NCI-H2227 treated with DMSO at 0.1 percent for 48 hours (cell line): ENCODE measurements around the gene APBA2.

Experiments used
- DNase-seq: peaks from one replicate; lab custom pipeline; 2025; lab: John Stamatoyannopoulos, UW

Gene APBA2

DNA sequence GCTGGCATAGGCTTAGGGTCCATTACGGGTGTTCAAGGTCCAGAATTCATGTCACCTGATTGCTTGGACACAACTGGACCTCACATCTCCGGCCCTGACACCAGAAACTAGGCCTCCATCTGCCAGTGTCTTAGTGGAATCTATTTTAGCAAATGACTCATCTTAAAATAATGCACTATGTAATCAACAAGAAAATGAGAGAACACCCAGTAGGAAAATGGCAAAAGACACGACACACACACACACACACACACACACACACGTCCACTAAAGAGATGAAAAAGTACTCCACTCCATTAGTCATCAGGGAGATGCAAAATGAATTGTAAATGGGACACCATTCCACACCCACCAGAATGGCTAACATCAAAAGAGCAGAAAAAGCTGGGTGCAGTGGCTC is 11.2 kb downstream of the APBA2 start:
- no peak for DNase-seq

- no peak for DNase-seq
Measured at GRCh38 chr15:28897861-28898585, 12.2 kb downstream of the APBA2 start.

DNA sequence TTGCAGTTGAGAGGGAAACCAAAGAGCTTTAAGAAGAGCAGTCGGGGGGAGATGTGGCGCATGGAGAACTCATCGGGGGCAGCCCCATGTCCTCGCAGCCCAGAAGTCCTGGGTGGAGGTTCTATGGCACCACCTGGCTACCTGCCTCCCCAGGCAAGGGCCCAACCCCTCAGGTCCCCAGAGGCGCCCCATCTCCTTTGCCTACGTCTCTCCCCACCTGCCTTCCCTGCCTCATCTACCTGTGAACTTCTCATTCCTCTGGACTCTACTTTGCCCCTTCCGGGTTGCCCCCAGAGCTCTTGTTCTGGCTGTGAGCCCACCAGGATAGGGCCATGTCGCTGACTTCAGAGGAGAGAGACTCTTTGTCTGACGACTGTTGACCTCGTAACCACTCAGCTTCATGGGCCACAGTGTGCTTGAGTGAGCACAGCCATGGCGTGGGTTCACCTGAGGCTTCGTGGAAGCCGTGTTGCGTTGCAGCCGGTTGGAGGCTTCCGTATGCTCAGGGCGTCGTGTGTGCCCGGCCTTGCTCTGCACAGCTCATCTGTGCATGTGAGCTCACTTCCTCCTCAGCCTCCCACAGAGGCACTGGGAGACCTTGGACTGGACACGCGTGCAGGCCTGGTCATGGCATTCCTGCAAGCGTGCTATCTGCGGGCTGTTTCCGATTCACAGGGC is 13.4 kb downstream of the APBA2 start:
- no peak for DNase-seq

DNA sequence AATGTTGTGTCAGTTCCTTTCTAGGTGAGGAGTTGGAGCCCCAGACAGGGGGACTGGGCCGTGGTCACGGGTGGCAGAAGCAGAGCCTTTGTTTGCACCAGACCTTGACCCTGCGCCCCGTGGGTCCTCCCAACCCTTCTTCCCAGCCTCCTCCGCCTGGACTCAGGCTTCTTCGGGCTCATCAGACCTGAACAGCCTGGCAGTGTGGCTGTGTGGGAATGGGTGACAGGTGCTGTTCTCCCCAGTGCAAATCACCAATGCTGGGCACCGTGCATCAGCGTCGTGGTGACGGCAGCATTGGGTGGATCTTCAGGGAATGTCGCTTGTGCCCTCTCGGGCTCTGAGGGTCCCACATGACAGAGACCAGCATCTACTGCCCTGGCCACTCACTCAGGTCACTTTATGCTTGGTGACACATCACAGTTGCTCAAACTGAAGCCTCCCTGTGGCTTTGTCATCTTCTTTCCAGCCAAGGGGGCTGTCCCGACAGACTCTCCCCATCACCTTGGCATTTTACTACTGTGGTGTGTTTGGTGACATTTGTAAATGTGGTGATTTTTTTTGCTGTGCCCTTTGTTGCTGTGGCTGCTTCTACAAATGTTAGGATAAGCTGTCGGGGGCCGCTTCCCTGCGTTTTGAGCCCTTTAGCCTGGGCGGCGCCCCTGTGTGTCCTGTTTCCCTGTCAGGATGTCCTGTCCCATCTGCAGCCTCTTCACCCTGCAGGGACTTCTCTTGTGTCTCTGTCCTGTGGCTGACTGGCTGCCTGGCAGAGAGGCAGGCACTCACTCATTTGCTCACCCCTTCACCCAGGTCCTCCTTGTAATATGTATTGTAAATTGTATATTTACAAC is 14.5 kb downstream of the APBA2 start:
- DNase-seq = no peak

DNA sequence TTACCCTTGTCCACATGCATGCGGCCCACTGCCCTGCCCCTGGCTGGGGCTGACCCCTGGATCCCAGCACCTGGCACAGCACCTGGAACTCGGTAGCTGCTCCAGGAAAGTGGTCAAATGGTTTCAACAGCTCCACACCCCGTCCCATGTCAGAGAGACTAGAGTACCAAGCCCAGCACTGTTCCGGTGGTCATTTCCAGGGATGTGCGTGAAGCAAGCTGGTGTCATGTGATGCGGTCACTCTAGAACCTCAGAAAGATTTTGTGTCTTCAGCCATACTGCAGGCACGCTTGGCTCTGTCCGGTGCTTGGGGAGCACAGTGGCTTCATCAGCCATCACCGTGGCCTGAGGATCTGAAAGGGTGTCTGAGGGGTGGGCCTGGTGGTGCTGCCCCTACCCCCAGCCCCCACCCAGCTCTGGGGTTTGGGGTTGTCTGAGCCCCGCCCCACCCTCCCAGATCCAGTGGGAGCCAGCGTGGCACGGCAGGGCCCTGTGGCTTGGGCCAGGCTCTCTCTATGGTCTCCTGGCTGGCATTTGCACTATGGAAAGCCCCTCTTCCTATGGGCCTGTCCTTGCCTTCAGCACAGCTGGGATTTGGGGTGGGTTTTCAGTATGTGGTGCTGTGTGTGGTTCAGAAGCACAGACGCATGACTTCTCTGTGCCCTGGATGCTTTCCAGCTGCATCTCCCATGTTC is 15.3 kb downstream of the APBA2 start:
- DNase-seq = no peak

- DNase-seq = no peak
Measured at GRCh38 chr15:28901587-28901980, 15.8 kb downstream of the APBA2 start.

GRCh38 chr15:28901987-28902745 is 16.4 kb downstream of the APBA2 start:
- DNase-seq = no peak

DNA sequence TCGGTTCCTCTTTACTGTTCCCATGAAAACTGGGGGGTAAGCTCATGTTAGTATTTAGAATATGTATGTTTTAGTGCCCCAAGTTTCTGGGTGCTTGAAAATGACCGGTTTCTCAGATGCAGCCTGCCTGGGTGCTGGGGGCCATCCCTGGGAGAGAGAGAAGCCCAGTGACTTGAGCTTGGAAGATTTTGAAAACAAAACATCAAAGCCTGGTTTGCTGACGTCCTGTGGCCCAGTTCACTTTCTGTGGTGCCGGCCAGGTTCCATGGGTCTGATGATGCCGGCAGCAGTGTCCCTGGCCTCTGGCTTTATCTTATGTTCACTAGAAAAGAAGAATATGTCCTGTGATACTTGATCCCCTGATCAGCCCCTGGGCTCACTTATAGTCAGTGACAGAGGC is 17.1 kb downstream of the APBA2 start:
- no peak for DNase-seq

DNA sequence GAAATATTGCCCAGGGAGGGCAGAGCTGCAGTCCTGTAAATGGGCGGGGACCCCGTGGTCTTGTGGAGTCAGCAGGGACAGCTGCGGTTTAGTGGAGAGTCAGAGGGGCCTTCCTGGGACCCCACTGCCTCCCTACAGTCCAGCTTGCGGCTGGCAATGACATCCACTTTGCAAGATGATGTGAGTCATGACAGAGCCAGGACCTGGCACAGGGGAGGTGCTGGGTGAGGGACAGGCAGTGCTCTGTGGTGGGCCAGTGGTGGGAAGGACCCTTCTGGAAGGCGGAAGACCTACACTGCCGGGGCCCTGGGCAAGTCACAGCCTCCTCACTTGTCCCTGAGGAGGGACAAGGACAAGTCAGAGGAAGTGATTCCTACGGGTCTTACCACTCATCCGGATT is 17.8 kb downstream of the APBA2 start:
- no peak for DNase-seq

GRCh38 chr15:28904003-28904402 is 18.2 kb downstream of the APBA2 start:
- no peak for DNase-seq

- DNase-seq = no peak
Measured at GRCh38 chr15:28904541-28905315, 19.0 kb downstream of the APBA2 start.

DNA sequence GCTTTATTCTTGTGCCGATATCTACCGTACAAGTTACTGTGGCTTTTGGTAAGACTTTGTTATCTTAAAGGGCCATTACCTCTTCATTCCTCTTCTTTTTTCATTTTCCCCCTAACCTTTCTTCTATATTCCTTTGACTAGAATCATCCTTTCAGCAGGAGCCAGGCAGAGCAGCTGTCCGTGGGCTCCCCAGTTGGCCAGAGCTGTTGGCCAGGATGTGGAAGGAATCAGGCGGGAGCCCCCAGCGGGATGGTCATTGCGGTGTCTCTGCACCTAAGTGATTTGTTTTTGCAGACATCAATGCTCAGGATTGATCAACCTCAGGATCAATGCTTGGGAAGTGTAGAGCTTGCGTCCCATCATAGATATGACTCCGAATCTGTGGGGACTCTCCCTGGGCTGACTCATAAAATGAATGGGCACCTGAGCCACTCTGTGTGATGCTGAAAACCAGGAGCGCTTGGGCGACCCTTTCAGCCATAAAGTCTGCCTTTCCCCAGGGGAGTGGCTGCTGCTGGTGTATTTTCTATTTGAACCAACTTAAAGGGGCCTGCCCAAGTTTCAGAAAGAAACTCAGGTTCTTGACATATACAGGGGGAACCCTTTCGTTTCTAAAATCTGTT is 21.7 kb downstream of the APBA2 start:
- DNase-seq = no peak

GRCh38 chr15:28909958-28910500 is 24.3 kb downstream of the APBA2 start:
- no peak for DNase-seq

DNA sequence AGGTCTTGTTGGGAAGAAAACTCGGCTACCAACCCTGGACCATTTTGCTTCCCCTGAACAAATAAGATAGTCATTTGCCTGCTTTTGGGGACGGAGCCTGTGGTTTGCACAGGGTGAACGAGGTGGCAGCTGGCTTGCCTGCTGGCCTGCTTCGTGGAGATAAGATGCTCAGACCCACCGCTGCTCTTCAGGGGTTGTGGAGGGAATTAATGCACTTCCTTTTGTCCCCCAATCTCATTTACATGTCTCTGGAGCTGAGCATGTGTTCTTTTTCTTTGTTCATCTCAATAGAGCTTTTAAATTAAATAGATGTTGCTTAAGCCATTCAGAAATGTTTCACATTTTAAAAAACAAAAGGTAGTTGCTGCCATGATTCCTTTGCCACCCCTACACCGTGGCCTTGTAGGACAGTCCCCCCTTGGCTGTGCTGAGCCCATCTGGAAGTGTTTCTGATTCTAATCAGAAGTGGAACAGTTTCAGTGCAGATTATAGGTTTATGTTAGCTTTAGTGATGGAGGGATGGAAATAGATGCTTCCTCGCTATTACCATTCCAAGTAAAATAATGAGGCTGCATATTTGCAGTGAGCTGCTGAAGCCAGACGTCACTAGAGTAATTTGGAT is 25.6 kb downstream of the APBA2 start:
- no peak for DNase-seq

DNA sequence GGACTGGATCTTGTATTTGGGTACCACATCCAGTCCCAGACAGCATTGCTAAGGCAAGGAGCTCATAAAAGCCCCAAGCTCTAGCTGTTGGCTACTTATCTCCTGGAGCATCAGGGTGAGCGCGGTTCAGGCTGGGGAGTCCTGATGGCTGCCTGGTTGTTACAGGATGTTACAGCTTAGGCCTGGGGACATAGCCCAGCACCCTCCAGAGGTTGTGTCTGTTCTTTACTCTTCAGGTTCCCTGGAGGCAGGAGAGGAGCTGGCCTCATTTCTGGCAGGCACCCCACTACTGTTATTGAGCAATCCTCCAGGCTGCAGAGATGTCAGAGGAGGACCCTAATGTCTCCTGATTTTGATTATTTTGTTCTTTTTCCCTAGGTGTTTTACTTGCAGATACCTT is 26.6 kb downstream of the APBA2 start:
- no peak for DNase-seq

DNA sequence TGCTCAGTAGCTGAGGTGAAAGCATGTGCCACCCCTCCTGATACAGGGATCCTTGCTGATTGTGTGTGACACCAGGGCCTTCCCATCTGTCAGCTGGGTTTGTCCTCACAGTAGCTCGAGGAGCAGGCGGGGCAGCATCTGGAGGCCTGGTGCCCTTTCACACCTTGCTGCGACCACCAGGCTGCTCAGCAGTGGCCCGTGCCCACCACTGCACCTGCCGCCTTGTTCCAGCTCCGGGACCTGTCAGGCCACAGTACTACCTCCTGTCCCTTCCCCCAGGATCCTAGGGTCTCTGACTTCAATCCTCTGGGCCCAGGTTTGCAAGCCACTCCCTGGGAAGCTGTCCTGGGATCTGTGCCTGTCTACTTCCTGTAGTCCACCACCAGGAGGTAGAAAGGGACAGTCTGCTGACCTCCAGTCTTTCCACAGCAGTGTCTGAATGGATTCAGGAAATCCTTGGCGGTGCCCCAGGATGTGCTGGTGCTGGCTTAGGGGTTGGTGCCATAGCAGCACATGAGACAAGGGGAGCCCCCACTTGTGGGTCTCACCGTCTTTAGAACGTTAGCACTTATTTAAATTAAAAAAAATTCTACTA is 27.5 kb downstream of the APBA2 start:
- DNase-seq = no peak

GRCh38 chr15:28914046-28914445 is 28.3 kb downstream of the APBA2 start:
- no peak for DNase-seq

DNA sequence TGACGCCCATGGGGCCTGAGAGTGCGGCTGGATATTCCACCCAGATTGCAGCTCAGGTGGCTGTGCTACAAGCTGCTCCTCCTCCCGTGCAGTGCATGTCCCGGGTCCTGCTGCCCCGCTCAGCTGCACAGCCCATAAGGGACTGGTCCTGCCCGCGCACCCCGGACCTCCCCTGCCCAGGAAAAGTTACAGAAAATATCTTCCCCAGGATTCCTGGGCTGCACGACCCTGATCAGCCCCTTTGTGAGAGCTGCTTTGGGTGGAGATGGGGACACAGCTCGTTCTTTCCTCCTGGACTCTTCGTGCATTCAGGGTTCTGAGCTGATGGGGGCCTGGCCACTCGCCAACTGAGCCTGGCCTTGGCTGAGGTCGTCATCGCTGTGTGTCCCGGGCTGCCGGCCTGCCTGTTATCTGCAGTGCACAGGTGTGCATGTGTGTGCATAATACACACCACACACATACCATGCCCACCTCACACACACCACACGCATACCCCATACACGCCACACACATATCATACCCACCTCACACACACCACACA is 28.8 kb downstream of the APBA2 start:
- no peak for DNase-seq
